NB4 (cell line): ENCODE measurements around the gene PHYHIPL.

Source experiments
- CTCF ChIP-seq: IDR thresholded peaks from one replicate; pipeline ENCODE4 v1.5.1; 2012; ENCODE audit warnings: low read depth, low read length
- MAX ChIP-seq: IDR thresholded peaks from 2 replicates; pipeline ENCODE4 v1.6.1; 2011; ENCODE audit warnings: low read depth, low read length
- MYC ChIP-seq: IDR thresholded peaks from 2 replicates; pipeline ENCODE4 v1.6.1; 2011; ENCODE audit warnings: low read depth, low read length
- POLR2A ChIP-seq: IDR thresholded peaks from 2 replicates; pipeline ENCODE4 v1.6.1; 2011; ENCODE audit warnings: mild to moderate bottlenecking; ENCODE audit not compliant: insufficient read length; ENCODE audit errors: extremely low read depth

DNA sequence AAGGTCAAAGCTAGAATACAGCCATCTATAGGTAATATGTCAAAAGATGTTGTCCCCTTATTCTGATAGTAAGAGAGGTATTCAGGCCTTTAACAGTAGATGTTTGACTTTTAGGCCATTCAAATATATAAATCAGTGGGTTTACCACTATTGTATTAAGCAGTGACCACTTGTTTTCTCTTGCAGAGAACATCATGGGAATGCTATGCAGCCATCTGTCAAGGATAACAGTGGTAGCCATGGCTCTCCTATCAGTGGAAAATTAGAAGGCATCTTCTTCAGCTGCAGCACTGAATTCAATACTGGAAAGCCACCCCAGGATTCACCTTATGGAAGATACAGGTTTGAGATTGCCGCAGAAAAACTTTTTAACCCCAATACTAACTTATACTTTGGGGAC is 68.4 kb downstream of the PHYHIPL start:
- no peak for TF ChIP-seq MYC
- no peak for TF ChIP-seq CTCF
- TF ChIP-seq POLR2A: no peak
- TF ChIP-seq MAX: no peak
